HepG2 (cell line): ENCODE data around the gene GATC. TPM values are rescaled to one million over a fixed set of nuclear protein-coding genes. Genes with fewer than 3 reads are reported as not detected.

Source experiments
- ATAD3A ChIP-seq: sonication (generic); formaldehyde crosslinking; IDR thresholded peaks from 2 replicates; pipeline ENCODE4 v1.4.0; 2020; ENCODE audit warnings: missing genetic modification reagents
- HIC2 ChIP-seq: sonication (generic); formaldehyde crosslinking; IDR thresholded peaks from 2 replicates; pipeline ENCODE4 v1.9.0; 2022; ENCODE audit warnings: low read depth, missing genetic modification reagents
- MAX ChIP-seq: IDR thresholded peaks from 2 replicates; pipeline ENCODE4 v1.6.1; 2012; ENCODE audit warnings: inconsistent platforms
- MIXL1 ChIP-seq: IDR thresholded peaks from 2 replicates; pipeline ENCODE4 v1.6.1; 2016
- POGZ ChIP-seq: sonication (generic); formaldehyde crosslinking; IDR thresholded peaks from 2 replicates; pipeline ENCODE4 v1.4.0; 2020; ENCODE audit warnings: mild to moderate bottlenecking, missing genetic modification reagents
- POLR2A ChIP-seq, 2 experiments: IDR thresholded peaks; 2 replicates each; pipeline ENCODE4 v1.6.1; 2011; ENCODE audit warnings: low read depth in 2 of 2, low read length in 2 of 2, mild to moderate bottlenecking in 1 of 2, moderate library complexity in 1 of 2; ENCODE audit not compliant: insufficient read depth in 1 of 2
- POLR2AphosphoS5 ChIP-seq: IDR thresholded peaks from 2 replicates; pipeline ENCODE4 v1.6.1; 2012; ENCODE audit warnings: low read depth, low read length
- RBFOX2 ChIP-seq: fragments of 200-400 bp; formaldehyde crosslinking; IDR thresholded peaks from 2 replicates; pipeline ENCODE4 v1.6.1; 2017; ENCODE audit warnings: low read depth, mild to moderate bottlenecking, low read length
- RERE ChIP-seq: IDR thresholded peaks from 2 replicates; pipeline ENCODE4 v1.6.1; 2016; ENCODE audit warnings: low read depth, missing genetic modification reagents, missing compliant biosample characterization
- RFX5 ChIP-seq: IDR thresholded peaks from 2 replicates; pipeline ENCODE4 v1.6.1; 2011; ENCODE audit warnings: low read depth, low read length, improper control_type of control experiment
- SP140L ChIP-seq: sonication (generic); formaldehyde crosslinking; IDR thresholded peaks from 2 replicates; pipeline ENCODE4 v1.4.0; 2020; ENCODE audit warnings: missing genetic modification reagents, borderline replicate concordance
- TOPORS ChIP-seq: sonication (generic); formaldehyde crosslinking; IDR thresholded peaks from 2 replicates; pipeline ENCODE4 v1.8.0; 2023; ENCODE audit warnings: mild to moderate bottlenecking, missing genetic modification reagents
- YY1 ChIP-seq: IDR thresholded peaks from 2 replicates; pipeline ENCODE4 v1.6.1; 2011; ENCODE audit warnings: low read length, low read depth, moderate library complexity, mild to moderate bottlenecking; ENCODE audit not compliant: insufficient read depth, insufficient replicate concordance
- ZNF143 ChIP-seq: sonication (generic); formaldehyde crosslinking; IDR thresholded peaks from 2 replicates; pipeline ENCODE4 v1.4.0; 2020; ENCODE audit warnings: missing genetic modification reagents
- ZNF234 ChIP-seq: sonication (generic); formaldehyde crosslinking; conservative IDR thresholded peaks from 2 replicates; pipeline ENCODE4 v1.5.1; 2020; ENCODE audit warnings: mild to moderate bottlenecking, missing genetic modification reagents
- ZNF33B ChIP-seq: sonication (generic); formaldehyde crosslinking; IDR thresholded peaks from 2 replicates; pipeline ENCODE4 v1.5.1; 2020; ENCODE audit warnings: mild to moderate bottlenecking, missing genetic modification reagents
- ZNF556 ChIP-seq: sonication (generic); formaldehyde crosslinking; IDR thresholded peaks from 2 replicates; pipeline ENCODE4 v1.4.0; 2020; ENCODE audit warnings: mild to moderate bottlenecking, missing genetic modification reagents, borderline replicate concordance
- ZNF563 ChIP-seq: sonication (generic); formaldehyde crosslinking; IDR thresholded peaks from 2 replicates; pipeline ENCODE4 v1.8.0; 2022; ENCODE audit warnings: mild to moderate bottlenecking, moderate library complexity, missing genetic modification reagents
- ZNF607 ChIP-seq: sonication (generic); formaldehyde crosslinking; IDR thresholded peaks from 2 replicates; pipeline ENCODE4 v1.5.1; 2020; ENCODE audit warnings: missing genetic modification reagents, mild to moderate bottlenecking, borderline replicate concordance
- polyA plus RNA-seq, 8 experiments: library from polyadenylated mRNA; depleted of rRNA in 3 of 8; stranded (reverse) in 7 of 8; unstranded in 1 of 8; fragments of >200 nt; fragmentation: Illumina TruSeq in 4 of 8; extraction: Trizol in 4 of 8; gene quantifications; 2 replicates each; pipeline versions ENCODE4 v1.2.1 to v1.2.3, GENCODE V29; 2011 to 2016; ENCODE audit warnings: low read depth in 4 of 8, missing spikeins in 1 of 8, mixed read lengths in 1 of 8; ENCODE audit not compliant: insufficient read depth in 1 of 8
- total RNA-seq, 5 experiments: library from RNA; depleted of rRNA; stranded (reverse); fragments of >200 nt; fragmentation: Illumina TruSeq; extraction: Trizol; gene quantifications; 2 replicates each; pipeline ENCODE4 v1.2.3, GENCODE V29; 2016; ENCODE audit warnings: low read depth in 1 of 5
- TF ChIP-seq, protein P1 (sequence below): sonication (generic); formaldehyde crosslinking; IDR thresholded peaks from 2 replicates; pipeline ENCODE4 v1.5.1; 2020; ENCODE audit warnings: missing genetic modification reagents, mild to moderate bottlenecking, borderline replicate concordance

Gene GATC
- total and polyA plus RNA-seq, 2 of the 13 experiments (the other 11 are each of a cell fraction or from before 2014, with no cell fraction given): 17.7 to 29.7 TPM

GRCh38 chr12:120469450-120470149 is 23.4 kb downstream of the GATC start, which contains the start of gene SRSF9 (continued):
- TF ChIP-seq YY1 (peak; percentile 67), ZNF607 (CRISPR knock-in tag) (0 out of 2 replicates have a peak, but pooled peaks have one; percentile 44), POLR2AphosphoS5 (peak; percentile 75), POGZ (CRISPR knock-in tag) (peak; percentile 76), ZNF143 (CRISPR knock-in tag) (peak; percentile 89), POLR2A (IDR thresholded peaks at IDR 0.05; ENCODE audit: insufficient read depth in 1 of 2, low read depth in 2 of 2, low read length in 2 of 2) (peak; percentile 58 to 72), RBFOX2 (peak; percentile 91), RERE (0 out of 2 replicates have a peak, but pooled peaks have one; percentile 9), ZNF234 (CRISPR knock-in tag) (no peak), HIC2 (CRISPR knock-in tag) (no peak; the same call in 1 of the 2 replicates), RFX5 (peak; percentile 26; the same call in 1 of the 2 replicates), SP140L (CRISPR knock-in tag) (0 out of 2 replicates have a peak, but pooled peaks have one; percentile 32), MIXL1 (CRISPR knock-in tag) (peak; percentile 37; the same call in 1 of the 2 replicates), ZNF563 (peak; percentile 88), ZNF556 (CRISPR knock-in tag) (peak; percentile 63; the same call in 1 of the 2 replicates), TOPORS (CRISPR knock-in tag) (peak; percentile 77; the same call in 1 of the 2 replicates), ZNF33B (peak; percentile 77; the same call in 1 of the 2 replicates), ATAD3A (CRISPR knock-in tag) (no peak), MAX (peak; percentile 92)
- TF ChIP-seq, protein P1, sequence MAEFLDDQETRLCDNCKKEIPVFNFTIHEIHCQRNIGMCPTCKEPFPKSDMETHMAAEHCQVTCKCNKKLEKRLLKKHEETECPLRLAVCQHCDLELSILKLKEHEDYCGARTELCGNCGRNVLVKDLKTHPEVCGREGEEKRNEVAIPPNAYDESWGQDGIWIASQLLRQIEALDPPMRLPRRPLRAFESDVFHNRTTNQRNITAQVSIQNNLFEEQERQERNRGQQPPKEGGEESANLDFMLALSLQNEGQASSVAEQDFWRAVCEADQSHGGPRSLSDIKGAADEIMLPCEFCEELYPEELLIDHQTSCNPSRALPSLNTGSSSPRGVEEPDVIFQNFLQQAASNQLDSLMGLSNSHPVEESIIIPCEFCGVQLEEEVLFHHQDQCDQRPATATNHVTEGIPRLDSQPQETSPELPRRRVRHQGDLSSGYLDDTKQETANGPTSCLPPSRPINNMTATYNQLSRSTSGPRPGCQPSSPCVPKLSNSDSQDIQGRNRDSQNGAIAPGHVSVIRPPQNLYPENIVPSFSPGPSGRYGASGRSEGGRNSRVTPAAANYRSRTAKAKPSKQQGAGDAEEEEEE: no peak
